LNCaP clone FGC (cell line): Measurements from ENCODE around the gene U2AF2.

ENCODE experiments used
- DNase-seq: peaks from one replicate; pipeline ENCODE4 v3.0.0-alpha.2; 2011; ENCODE audit warnings: low read depth
- H3K4me3 ChIP-seq: 2 replicates; pipeline ENCODE4 v1.5.1; 2011; ENCODE audit warnings: mild to moderate bottlenecking, low read depth, low read length, control low read depth
- CTCF ChIP-seq: IDR thresholded peaks from 2 replicates; pipeline ENCODE4 v1.5.1; 2012; ENCODE audit warnings: mild to moderate bottlenecking; ENCODE audit not compliant: control insufficient read depth, insufficient read depth; ENCODE audit errors: extremely low read depth

Gene U2AF2

GRCh38 chr19:55690769-55691545 lies 36.1 kb downstream of the U2AF2 start:
- no peak for TF ChIP-seq CTCF
- no peak for DNase-seq
- H3K4me3 ChIP-seq, result no peak overlapping the region

- TF ChIP-seq CTCF, result no peak
- no peak for DNase-seq
- no peak overlapping the region for H3K4me3 ChIP-seq
These were observed 37.0 kb downstream of the U2AF2 start for GRCh38 chr19:55691561-55692481.

- no peak for DNase-seq
- no peak for TF ChIP-seq CTCF
- no peak overlapping the region for H3K4me3 ChIP-seq
These were observed 37.8 kb downstream of the U2AF2 start for GRCh38 chr19:55692681-55693081.

GRCh38 chr19:55693336-55693974 lies 38.6 kb downstream of the U2AF2 start:
- no peak for TF ChIP-seq CTCF
- DNase-seq, result no peak
- H3K4me3 ChIP-seq, result no peak overlapping the region

- no peak overlapping the region for H3K4me3 ChIP-seq
- no peak for DNase-seq
- TF ChIP-seq CTCF, result no peak
These were observed 39.4 kb downstream of the U2AF2 start for GRCh38 chr19:55694241-55694655.

- H3K4me3 ChIP-seq, result no peak overlapping the region
- DNase-seq, result no peak
- no peak for TF ChIP-seq CTCF
These were observed 40.0 kb downstream of the U2AF2 start for GRCh38 chr19:55694656-55695491.
